Measurements from ENCODE around the gene SDK2.

The SDK2 gene

DNA sequence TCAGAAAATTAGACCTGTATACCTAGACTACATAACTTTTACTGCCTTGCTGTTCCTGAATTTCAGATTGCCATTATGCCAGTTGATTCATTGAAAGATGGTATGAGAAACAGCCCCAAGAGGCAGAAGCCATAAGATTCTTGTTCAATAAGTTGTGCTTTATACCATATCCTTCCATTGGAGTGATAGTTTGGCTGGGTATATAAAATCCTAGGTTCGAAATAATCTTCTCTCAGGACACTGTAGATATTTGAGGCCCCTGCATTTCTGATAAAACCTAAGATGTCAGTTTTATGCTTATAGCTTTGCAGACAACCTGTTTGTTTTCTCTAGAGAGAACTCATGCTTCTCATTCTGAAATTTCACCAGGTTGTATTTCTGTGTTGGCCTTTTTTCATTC, 9.6 kb upstream of the SDK2 start:
- DNase-seq (ENCODE audit: low read depth in 3 of 3): no peak

DNA sequence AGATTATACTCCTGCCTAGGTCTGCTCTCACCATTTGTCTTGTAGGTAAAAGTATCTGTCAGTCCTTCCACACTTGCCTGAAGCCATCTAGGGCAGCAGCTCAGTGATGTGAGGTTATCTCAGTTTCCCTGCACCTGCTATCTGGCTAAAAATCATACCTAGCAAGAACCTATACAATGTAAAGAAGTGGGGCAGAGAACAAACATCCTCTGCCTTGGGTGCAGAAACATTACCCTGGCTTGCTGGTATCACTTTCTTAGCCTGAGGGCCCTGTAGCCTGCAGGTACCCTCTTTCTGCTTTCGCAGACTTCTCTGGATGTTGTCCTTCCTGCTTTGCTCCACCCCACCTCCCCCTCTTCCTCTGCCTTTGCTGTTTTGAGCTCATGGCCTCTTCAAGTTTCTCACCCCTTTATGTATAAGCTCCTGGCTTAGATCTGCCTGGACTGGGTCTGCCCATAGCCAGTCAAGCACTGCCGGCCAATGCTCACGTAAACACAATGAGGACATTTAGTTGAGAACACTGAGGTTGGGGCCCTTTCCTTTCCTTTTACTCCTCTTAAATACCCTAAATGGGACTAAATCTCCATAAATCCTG, 8.7 kb upstream of the SDK2 start:
- DNase-seq (ENCODE audit: low read depth in 3 of 3): no peak

DNA sequence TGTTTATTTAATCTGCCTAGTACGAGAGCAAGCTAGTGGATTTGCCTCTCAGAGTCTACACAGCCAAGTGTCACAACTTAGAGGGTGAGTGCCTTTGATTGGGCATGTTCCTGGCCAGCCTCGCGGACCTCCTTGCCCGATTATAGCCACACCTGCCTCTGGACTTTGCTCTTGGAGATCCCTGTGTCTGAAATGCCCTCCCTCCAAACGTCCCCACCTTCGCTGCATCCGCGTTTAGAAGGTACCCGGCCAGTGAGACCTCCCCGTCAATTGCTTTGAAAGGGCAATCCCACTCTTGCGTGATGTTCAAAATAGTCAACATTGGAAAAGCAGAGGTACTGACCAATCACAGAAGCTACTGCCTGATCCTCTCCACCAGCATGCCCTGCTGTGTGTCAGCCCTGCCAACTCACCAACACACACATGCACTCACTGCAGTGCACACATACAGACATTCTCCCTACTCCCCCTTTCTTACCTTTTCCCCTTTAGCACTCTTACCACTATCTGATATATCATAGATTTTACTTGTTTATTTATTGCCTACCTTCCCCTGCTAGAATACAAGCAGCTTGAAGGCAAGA, 6.5 kb upstream of the SDK2 start:
- DNase-seq (ENCODE audit: low read depth in 3 of 3): no peak

DNA sequence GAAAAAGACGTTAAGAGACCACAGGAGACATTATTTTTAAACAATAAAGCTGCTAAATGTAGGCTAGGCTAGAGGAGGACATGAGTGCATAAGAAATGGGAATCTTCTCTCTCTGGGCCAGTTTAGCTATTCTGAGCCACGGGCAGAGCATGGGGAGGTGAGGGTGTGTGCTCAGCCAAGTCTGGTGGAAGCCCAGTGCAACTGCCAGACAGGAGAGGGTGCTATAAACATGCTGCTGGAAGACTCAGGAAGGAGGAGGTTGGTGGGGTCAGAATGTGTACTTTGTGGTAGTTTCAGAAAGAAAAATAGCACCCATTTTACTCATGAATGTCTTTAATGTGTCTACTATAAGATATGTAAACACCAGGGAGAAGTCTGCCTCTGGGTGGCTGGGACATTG, 5.9 kb upstream of the SDK2 start:
- no peak for DNase-seq (ENCODE audit: low read depth in 3 of 3)

DNA sequence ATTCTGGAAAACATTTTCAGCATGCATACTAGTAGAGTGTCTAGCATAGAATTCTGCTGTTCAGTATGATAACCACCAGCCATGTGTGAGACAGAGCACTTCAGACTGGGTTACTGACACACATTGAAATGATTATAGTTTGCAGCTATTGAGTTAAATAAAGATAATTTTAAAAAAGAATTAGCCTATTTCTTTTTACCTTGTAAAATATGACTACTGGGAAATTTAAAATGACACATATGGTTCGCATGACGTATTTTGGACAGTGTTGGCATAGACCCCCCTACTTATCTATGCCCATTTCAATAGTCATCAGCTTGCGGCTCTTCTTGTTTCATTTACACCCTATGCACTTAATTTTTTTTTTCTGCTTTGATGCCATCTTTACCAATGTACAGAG, 4.7 kb upstream of the SDK2 start:
- no peak for DNase-seq (ENCODE audit: low read depth in 3 of 3)

DNA sequence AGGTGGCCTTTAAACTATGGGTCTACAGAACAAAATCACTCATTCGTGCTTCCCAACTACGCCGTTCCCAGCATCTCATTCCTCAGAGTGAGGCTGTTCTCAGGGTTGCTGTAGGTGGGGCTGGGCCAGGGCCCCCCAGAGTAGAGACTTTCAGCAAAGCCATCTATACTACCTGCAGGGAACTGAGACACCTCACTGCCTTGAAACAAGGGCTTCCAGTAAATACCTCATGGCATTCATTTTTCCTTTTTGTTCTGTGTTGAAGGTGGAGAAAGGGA, 4.2 kb upstream of the SDK2 start:
- no peak for DNase-seq (ENCODE audit: low read depth in 3 of 3)

DNA sequence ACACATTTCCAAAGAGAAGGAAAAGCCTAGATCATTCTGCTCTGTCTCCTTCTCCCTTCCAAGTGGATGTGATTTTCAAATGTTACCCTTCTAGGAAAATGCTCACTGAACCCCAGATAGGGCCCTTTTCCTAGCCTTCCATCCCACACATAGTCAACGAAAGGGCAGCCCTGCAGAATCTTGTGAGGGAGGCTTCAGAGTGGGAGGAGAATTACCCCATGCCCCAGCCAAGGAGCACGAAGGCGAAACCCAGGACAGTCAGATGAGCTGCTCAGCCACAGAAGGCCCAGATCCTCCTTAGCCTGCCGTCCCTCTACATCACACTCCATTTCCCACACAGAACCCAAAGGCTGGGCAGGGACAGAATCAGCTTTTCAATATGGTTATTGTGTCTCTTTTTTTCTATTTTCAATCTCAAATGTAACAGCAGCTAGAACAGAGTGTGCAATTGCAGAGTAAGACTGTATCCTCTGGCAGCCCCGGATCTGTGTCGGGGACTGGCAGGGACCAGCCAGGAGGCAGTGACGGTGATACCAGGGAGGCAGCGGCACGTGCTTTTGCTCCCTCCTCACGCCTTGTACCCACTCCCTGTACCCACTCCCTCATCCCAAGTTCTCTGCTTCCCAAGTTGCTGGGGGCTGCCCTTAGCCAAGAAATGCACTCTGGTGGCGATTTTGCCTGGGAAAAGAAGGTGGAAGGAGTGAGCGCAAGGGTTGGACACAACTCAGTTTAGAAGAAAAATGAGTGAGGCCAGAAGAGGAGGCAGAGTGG, 3.7 kb upstream of the SDK2 start:
- no peak for DNase-seq (ENCODE audit: low read depth in 3 of 3)

DNA sequence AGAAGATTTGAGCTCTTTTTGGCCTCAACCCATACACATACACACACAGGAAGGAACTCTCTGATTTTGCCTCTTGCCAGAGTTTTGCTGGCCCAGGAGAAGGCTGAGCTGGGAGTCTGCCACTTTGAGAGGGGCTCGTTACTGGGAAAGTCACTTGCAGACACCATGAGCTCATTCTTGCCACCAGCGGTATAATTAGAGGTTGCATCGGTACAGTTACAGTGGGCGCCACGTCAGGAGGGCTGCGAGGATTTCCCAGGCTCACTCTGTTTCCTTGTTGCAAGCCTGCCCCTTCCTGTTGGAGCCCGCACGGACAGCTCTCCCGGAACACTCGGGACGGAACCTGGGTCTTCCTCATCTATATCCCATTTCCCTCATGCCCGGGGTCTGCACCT, 3.1 kb upstream of the SDK2 start:
- DNase-seq (ENCODE audit: low read depth in 3 of 3): no peak

DNA sequence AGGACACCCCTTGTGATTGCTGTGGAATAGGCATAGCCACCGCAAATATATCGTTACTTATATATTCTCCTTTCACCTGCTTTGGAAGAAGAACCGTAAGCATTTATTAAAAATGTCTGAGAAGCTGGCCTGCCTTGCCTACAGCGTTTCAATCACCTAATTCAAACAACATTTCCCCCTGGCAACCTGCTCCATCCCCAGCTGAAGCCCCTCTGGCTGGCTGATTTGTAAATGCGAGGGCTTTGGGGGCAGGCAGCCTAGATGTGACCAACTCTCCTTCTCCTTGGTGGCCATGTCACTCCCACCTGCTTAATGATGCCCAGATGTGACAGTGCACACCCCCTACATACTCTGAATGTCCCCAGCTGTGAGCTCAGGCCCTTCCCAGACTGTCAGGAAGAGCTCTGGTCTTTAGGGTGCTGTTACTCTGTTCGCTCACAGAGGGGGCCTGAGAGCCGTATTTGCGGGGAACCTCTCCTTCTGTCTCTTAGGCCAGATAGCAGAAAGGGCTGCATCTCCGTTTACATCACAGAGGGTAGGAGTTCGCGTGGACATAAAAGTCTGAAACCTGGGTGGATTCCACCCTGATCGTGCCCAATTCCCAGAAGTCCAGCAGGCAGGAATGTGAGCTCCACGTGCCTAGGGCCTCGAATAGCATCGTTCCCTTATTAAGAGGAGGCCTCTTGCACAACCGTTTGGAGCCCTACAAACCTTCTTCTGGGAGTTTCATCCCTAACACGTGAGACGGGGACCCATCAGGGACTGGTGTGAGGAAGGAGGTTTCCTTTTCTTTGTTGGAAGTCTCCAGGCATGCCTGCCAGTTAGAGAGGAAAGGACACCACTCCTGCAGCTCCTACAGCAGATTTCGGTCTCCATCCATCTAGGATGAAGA, 2.4 kb upstream of the SDK2 start:
- DNase-seq (ENCODE audit: low read depth in 3 of 3): no peak

DNA sequence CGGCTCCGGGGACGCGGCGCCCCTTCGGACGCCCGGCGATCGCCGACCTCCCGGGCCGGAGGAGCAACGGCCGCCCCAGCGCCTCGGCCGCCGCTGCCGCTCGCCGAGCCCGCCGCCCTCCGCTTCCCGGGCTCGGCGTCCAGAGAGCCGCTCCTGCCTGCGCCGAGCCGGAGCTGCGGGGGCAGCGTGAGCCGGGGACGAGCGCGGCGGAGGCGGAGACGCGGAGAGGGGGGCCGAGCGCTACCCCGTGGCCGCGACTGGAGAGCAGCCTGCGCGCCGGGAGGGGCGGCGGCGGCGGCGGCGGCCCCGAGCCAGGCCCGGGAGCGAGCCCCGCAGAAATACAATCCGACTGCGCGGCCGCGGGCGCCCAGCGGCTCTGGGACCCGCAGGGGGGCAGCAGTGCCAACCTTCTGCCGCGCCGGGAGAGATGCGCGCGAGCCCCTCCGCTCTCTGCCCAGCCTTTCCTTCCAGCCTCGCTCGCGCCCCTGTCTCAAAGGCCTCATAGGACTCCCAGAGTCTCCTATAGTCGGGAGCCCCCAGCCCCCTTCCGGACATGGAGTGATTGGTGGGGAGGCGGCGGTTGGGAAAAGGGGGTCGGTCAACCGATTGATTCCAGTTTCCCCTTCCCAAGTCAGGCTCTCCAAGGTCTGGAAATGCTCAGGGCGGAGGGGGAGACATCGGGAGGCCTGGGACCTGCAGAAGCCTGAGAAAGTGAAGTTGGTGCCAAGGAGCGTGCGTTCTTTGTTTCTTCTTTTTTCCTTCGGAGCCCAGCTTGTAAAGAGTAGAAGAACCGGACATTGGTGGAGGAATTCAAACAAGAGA, 1.0 kb upstream of the SDK2 start:
- peak in 1 of 3 experiments; percentile 31 for DNase-seq (ENCODE audit: low read depth in 3 of 3)

DNA sequence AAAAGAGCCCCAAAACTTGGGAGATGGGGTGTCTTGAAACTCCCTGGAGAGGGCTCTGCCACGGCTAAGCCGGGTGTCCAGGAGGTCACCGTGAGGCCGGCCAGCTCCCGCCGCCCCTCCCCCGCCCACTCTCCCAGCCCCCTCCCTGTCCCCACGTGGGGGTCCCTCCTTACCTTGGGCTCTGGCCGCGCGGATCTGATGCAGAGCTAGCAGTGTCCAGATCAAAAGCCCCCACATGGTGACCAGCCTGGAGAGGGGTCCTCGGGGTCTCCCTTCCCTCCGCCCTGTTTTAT, 447 bp downstream of the SDK2 start:
- no peak for DNase-seq (ENCODE audit: low read depth in 3 of 3)

DNA sequence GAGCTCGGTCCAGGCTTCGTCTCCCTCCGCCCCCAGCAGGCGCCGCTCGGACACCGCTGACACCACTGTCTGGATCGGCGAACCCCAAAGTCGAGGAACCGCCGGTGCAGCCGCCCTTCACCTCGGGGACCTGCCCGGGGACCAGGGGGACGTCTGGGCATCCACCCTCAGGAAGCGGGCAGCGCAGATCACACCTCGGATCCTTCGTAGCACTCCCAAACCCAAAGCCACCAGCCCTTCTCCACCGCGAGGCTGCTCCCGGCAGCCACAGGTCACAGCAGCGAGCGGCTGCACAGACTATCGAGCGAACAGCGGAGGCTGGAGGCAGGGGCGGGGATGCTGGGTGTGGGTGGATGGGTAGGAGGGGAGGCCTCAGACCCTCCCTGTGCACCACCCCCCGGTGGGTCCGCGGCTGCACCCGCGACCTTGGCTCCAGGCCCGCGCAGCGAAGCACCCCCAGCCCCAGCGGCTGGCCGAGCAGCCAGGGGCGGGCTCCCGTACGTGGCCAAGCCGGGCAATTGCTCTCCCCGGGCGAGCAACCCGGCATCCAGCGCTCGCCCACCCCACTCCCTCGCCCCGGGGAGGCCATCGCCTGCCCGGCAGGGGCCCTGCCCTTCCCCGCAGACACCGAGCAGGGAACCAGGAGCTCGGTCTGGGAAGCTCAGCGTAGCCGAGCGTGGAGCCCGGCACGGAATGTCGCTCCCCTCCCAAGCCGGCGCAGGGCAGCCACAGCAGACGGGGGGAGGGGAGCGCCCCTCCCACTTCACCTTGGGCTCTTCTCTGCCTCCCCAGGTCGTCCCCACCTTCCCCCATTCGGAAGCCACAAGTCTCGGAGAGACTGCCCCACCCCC, 1.0 kb downstream of the SDK2 start:
- DNase-seq (ENCODE audit: low read depth in 3 of 3): peak in 1 of 3 experiments; percentile 23

DNA sequence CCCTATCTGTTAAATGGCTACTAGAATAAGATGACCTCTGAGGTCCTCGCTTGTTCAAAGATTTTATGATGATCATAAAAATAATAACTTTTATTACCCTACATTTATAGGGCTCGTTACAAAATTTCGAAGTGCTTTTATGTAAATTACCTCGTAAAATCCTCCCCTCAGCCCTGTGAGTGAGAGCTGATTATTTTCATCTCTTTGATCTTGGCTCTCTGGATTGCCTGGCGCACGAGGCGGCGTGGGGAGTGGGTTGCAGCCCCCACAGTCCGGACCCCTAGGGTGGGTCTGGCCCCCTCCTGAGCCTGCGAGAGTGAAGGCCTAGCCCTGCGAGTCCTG, 1.6 kb downstream of the SDK2 start:
- DNase-seq (ENCODE audit: low read depth in 3 of 3): no peak

DNA sequence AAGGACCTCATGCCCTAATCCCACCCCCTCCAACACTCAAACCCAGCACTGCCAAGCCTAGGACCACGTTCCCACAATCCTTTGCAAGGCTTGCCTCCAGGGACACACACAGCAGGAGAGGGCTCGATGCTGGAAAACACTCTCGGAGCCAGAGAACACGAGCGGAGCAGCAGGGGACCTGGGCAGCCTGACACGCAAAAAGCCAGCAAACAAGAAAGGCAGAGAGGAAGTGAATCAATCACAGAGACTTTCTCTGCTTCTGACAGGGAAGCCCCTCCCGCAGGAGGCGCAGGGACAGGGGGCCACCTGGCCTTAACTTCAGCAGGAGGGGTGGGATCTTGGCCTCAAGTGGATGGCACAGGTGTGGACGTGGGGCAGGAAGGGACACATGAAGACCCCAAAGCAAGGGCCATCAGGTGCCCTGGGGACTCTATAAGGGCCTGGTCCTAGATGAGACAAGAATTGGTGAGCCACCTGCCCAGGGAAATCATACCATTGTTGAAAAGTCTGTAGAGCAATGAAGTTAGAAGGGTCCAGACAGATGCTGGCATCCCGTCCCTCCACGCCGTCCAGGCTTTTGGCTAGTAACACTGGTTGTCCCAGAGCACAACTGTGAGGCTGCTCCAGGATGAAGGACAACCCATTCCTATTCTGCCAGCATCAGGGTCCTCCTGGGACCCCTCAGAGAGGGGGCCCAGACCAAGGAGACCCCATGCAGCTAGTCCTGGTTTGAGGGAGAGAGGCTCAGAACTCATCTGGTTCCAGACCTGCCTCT, 2.2 kb downstream of the SDK2 start:
- DNase-seq (ENCODE audit: low read depth in 3 of 3): no peak

DNA sequence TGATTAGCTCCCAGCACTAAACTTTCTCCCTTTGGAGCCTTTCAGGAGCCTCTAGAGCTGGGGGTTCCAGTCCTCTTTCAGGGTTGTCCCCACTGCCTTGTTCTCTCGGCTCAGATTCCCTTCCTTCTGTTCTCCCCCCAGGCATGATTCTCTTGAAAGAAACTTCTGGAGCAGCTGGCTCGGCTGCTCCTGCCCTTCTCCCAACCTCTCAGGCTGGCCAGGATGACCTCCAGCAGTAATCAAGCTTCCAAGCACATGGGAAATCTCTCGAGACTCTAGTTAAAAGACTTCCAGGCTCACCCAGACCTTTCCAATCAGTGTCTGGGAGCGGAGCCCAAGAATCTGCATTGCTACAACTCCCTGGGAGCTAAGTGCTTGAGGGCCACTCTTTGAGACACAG, 3.6 kb downstream of the SDK2 start:
- no peak for DNase-seq (ENCODE audit: low read depth in 3 of 3)

DNA sequence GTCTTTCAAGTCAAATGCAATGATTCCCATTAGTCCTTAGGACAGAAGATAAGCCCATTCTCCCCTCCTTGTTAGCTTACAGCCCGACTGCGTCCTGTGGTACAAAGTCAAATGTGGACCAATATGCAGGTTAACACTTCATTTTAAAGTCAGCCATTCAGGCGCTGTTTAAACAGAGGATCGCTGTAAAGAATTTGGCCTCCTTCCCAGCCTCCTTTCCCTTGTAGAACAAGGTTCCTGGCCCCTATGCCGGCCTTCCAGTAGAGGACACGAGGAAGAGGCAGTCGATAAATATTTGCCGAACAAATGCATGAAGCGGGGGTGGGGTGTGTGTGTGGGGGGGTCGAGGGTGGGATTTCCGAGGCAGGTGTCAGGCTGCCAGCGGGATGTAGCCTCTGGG, 4.3 kb downstream of the SDK2 start:
- no peak for DNase-seq (ENCODE audit: low read depth in 3 of 3)

DNA sequence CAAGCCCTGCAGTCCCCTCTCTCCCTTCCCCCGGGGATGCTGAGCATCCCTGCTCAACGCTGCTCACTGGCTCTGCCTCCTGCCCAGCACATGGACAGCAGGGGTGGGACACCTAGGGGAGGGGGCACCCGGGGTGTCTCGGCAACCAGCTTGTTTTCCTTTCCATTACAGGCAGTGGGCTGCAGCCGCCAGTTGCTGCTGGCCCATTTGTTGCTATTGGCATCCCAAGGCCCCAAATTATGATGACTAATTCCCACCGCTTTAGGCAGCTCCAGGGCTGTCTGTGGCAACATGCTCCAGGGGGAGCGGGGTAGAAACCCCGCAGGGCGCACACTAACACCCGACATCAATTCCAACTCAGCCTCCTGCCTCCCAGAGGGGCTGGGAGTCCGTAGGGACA, 4.9 kb downstream of the SDK2 start:
- no peak for DNase-seq (ENCODE audit: low read depth in 3 of 3)

DNA sequence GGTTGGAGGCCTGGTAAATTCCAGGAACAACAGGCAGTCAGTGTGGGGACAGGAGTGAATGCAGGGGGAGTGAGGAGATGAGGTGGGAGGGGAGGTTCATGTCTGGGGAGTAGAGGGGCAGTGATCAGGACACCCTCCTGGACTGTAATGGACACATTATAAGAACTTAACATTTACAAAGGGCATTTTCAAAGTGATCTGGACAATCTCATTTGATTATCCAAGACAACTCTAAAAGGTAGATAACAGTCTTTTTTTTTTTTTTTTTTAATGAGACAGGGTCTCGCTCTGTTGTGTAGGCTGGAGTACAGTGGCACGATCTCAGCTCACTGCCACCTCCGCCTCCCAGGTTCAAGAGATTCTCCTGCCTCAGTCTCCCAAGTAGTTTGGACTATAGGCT, 5.7 kb downstream of the SDK2 start:
- DNase-seq (ENCODE audit: low read depth in 3 of 3): no peak

DNA sequence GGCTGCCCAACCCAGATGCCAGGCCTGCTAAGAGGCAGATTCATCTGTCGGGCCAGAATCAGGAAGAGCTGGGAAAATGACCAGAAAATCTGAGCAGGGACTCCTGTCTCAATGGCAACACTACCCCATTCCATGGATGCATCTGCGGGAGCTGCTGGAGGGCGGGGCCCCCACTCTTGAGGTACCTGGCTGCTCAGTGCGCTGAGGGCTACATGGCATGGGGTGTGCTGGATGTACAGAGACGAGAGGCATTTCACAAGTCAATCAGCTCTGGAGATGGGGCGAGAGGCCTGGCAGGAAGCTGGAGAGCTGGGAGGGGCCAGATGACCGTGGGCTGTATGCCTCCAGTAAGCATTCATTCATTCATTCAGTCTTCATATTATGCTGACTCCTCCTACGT, 6.4 kb downstream of the SDK2 start:
- DNase-seq (ENCODE audit: low read depth in 3 of 3): no peak

DNA sequence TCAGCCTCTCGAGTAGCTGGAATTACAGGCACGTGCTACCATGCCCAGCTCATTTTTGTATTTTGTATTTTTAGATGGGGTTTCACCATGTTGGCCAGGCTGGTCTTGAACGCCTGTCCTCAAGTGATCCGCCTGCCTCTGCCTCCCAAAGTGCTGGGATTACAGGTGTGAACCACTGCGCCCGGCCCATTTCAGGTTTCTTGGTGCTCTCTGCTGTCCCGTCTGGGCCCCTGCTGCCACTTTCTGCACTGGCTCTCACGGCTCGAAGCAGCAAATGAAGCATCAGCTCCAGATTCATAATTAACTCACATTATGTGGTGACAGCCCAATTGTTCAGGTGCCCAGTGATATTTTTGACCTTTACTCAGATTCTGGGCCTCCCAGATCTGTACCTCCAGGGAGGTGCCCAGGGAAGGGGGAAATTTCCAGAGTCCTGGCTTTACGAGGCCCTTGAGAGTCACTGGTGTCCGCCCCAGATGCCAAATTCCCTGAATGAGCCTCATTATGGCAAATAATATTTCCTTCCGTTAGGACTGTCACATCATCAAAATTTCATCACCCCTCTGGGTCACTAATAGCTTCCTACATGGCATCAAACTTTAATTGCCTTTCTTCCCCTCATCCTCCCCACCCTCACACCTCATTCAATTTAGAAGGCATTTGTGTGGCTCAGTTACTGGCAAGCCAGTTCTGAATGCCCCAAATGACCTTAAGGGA, 9.0 kb downstream of the SDK2 start:
- DNase-seq (ENCODE audit: low read depth in 3 of 3): no peak

Measured in stimulated activated CD4-positive, alpha-beta T cell treated with anti-CD3 and anti-CD28 coated beads, TNF-alpha, amount 100 ng/mL, for 4 hours (primary cell).